HepG2 (cell line): ENCODE data around the gene SRSF7. TPM values are rescaled to one million over a fixed set of nuclear protein-coding genes. Genes with fewer than 3 reads are reported as not detected.

Experiments used
- CBX5 ChIP-seq: sonication (generic); formaldehyde crosslinking; IDR thresholded peaks from 2 replicates; pipeline ENCODE4 v1.4.0; 2020; ENCODE audit warnings: missing genetic modification reagents, borderline replicate concordance
- FOSL2 ChIP-seq: sonication (generic); formaldehyde crosslinking; IDR thresholded peaks from 2 replicates; pipeline ENCODE4 v1.4.0; 2020; ENCODE audit warnings: missing genetic modification reagents
- HOXA3 ChIP-seq: sonication (generic); formaldehyde crosslinking; IDR thresholded peaks from 2 replicates; pipeline ENCODE4 v1.5.0; 2020; ENCODE audit warnings: missing genetic modification reagents
- MIXL1 ChIP-seq: IDR thresholded peaks from 2 replicates; pipeline ENCODE4 v1.6.1; 2016
- NCOR1 ChIP-seq: fragments of 200-600 bp; sonication (generic); IDR thresholded peaks from 2 replicates; pipeline ENCODE4 v1.7.0; 2017; ENCODE audit warnings: antibody characterized with exemption, low read length, borderline replicate concordance
- SALL1 ChIP-seq: sonication (generic); formaldehyde crosslinking; IDR thresholded peaks from 2 replicates; pipeline ENCODE4 v1.8.0; 2022; ENCODE audit warnings: mild to moderate bottlenecking, missing genetic modification reagents
- XRCC5 ChIP-seq: fragments of 200-400 bp; formaldehyde crosslinking; optimal IDR thresholded peaks from 2 replicates; pipeline ENCODE3; 2017; ENCODE audit warnings: mild to moderate bottlenecking, low read length
- ZNF605 ChIP-seq: sonication (generic); formaldehyde crosslinking; IDR thresholded peaks from 2 replicates; pipeline ENCODE4 v1.8.0; 2022; ENCODE audit warnings: mild to moderate bottlenecking, missing genetic modification reagents
- ZNF615 ChIP-seq: sonication (generic); formaldehyde crosslinking; IDR thresholded peaks from 2 replicates; pipeline ENCODE4 v1.5.0; 2020; ENCODE audit warnings: mild to moderate bottlenecking, missing genetic modification reagents, borderline replicate concordance
- ZNF883 ChIP-seq: sonication (generic); formaldehyde crosslinking; IDR thresholded peaks from 2 replicates; pipeline ENCODE4 v1.5.1; 2020; ENCODE audit warnings: mild to moderate bottlenecking, missing genetic modification reagents; ENCODE audit errors: not compliant biosample characterization
- polyA plus RNA-seq, 8 experiments: library from polyadenylated mRNA; depleted of rRNA in 3 of 8; stranded (reverse) in 7 of 8; unstranded in 1 of 8; fragments of >200 nt; fragmentation: Illumina TruSeq in 4 of 8; extraction: Trizol in 4 of 8; gene quantifications; 2 replicates each; pipeline versions ENCODE4 v1.2.1 to v1.2.3, GENCODE V29; 2011 to 2016; ENCODE audit warnings: low read depth in 4 of 8, missing spikeins in 1 of 8, mixed read lengths in 1 of 8; ENCODE audit not compliant: insufficient read depth in 1 of 8
- total RNA-seq, 5 experiments: library from RNA; depleted of rRNA; stranded (reverse); fragments of >200 nt; fragmentation: Illumina TruSeq; extraction: Trizol; gene quantifications; 2 replicates each; pipeline ENCODE4 v1.2.3, GENCODE V29; 2016; ENCODE audit warnings: low read depth in 1 of 5
- TF ChIP-seq, protein P1 (sequence below): sonication (generic); formaldehyde crosslinking; IDR thresholded peaks from 2 replicates; pipeline ENCODE4 v1.4.0; 2020; ENCODE audit warnings: missing genetic modification reagents, borderline replicate concordance
- TF ChIP-seq, protein P2 (sequence below), 2 experiments: IDR thresholded peaks; 2 replicates each; pipeline ENCODE4 v1.6.1; 2011 to 2012; ENCODE audit warnings: low read length in 2 of 2, borderline replicate concordance in 1 of 2, low read depth in 1 of 2, mild to moderate bottlenecking in 1 of 2, moderate library complexity in 1 of 2
- TF ChIP-seq, protein P3 (sequence below): sonication (generic); formaldehyde crosslinking; conservative IDR thresholded peaks from 2 replicates; pipeline ENCODE4 v1.4.0; 2020; ENCODE audit warnings: mild to moderate bottlenecking, missing genetic modification reagents, moderate library complexity

The SRSF7 gene
- total and polyA plus RNA-seq, 2 of the 13 experiments (the other 11 are each of a cell fraction or from before 2014, with no cell fraction given), result 172 to 275 TPM

DNA sequence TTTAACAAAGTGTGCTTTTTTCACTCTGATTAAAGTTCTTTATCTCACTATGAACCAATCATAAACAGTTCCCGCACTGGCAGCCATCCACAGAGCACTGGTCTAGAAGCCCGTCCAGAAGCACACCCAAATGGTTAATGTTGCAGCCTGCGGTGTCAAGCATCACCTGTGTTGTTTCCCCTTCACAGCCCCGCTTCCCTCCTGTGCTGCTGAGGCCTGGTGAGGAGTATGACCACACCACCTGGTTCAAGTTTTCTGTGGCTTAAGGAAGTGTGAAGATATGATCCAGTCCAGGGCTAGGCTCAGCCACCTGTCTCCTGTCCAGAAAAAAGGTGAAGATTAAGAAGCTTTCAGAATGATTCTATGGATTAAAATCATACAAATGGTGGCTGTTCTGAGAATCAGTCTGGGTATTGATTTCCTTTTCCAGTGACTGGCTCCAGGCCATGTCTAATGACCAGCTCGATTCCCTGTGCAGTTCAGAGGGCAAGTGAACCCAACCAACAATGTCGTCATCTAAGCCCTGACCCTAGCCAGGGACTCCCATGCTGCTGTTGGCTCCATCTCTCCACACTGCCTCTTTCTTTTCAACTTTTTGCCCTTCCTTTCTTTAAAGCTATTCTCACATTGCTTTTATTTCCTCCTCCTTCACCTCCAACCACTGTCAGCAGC, 17.7 kb downstream of the SRSF7 start (continued):
- TF ChIP-seq, protein P1, sequence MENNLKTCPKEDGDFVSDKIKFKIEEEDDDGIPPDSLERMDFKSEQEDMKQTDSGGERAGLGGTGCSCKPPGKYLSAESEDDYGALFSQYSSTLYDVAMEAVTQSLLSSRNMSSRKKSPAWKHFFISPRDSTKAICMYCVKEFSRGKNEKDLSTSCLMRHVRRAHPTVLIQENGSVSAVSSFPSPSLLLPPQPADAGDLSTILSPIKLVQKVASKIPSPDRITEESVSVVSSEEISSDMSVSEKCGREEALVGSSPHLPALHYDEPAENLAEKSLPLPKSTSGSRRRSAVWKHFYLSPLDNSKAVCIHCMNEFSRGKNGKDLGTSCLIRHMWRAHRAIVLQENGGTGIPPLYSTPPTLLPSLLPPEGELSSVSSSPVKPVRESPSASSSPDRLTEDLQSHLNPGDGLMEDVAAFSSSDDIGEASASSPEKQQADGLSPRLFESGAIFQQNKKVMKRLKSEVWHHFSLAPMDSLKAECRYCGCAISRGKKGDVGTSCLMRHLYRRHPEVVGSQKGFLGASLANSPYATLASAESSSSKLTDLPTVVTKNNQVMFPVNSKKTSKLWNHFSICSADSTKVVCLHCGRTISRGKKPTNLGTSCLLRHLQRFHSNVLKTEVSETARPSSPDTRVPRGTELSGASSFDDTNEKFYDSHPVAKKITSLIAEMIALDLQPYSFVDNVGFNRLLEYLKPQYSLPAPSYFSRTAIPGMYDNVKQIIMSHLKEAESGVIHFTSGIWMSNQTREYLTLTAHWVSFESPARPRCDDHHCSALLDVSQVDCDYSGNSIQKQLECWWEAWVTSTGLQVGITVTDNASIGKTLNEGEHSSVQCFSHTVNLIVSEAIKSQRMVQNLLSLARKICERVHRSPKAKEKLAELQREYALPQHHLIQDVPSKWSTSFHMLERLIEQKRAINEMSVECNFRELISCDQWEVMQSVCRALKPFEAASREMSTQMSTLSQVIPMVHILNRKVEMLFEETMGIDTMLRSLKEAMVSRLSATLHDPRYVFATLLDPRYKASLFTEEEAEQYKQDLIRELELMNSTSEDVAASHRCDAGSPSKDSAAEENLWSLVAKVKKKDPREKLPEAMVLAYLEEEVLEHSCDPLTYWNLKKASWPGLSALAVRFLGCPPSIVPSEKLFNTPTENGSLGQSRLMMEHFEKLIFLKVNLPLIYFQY (CRISPR knock-in tag), result no peak
- peak; percentile 52; the same call in 1 of the 2 replicates for TF ChIP-seq ZNF615 (CRISPR knock-in tag)
- TF ChIP-seq, protein P2, sequence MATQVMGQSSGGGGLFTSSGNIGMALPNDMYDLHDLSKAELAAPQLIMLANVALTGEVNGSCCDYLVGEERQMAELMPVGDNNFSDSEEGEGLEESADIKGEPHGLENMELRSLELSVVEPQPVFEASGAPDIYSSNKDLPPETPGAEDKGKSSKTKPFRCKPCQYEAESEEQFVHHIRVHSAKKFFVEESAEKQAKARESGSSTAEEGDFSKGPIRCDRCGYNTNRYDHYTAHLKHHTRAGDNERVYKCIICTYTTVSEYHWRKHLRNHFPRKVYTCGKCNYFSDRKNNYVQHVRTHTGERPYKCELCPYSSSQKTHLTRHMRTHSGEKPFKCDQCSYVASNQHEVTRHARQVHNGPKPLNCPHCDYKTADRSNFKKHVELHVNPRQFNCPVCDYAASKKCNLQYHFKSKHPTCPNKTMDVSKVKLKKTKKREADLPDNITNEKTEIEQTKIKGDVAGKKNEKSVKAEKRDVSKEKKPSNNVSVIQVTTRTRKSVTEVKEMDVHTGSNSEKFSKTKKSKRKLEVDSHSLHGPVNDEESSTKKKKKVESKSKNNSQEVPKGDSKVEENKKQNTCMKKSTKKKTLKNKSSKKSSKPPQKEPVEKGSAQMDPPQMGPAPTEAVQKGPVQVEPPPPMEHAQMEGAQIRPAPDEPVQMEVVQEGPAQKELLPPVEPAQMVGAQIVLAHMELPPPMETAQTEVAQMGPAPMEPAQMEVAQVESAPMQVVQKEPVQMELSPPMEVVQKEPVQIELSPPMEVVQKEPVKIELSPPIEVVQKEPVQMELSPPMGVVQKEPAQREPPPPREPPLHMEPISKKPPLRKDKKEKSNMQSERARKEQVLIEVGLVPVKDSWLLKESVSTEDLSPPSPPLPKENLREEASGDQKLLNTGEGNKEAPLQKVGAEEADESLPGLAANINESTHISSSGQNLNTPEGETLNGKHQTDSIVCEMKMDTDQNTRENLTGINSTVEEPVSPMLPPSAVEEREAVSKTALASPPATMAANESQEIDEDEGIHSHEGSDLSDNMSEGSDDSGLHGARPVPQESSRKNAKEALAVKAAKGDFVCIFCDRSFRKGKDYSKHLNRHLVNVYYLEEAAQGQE (IDR thresholded peaks at IDR 0.05; ENCODE audit: borderline replicate concordance in 1 of 2, low read depth in 1 of 2, low read length in 2 of 2), result no peak
- TF ChIP-seq CBX5 (CRISPR knock-in tag), result no peak
- TF ChIP-seq, protein P3, sequence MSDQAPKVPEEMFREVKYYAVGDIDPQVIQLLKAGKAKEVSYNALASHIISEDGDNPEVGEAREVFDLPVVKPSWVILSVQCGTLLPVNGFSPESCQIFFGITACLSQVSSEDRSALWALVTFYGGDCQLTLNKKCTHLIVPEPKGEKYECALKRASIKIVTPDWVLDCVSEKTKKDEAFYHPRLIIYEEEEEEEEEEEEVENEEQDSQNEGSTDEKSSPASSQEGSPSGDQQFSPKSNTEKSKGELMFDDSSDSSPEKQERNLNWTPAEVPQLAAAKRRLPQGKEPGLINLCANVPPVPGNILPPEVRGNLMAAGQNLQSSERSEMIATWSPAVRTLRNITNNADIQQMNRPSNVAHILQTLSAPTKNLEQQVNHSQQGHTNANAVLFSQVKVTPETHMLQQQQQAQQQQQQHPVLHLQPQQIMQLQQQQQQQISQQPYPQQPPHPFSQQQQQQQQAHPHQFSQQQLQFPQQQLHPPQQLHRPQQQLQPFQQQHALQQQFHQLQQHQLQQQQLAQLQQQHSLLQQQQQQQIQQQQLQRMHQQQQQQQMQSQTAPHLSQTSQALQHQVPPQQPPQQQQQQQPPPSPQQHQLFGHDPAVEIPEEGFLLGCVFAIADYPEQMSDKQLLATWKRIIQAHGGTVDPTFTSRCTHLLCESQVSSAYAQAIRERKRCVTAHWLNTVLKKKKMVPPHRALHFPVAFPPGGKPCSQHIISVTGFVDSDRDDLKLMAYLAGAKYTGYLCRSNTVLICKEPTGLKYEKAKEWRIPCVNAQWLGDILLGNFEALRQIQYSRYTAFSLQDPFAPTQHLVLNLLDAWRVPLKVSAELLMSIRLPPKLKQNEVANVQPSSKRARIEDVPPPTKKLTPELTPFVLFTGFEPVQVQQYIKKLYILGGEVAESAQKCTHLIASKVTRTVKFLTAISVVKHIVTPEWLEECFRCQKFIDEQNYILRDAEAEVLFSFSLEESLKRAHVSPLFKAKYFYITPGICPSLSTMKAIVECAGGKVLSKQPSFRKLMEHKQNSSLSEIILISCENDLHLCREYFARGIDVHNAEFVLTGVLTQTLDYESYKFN (CRISPR knock-in tag), result peak; percentile 66
- peak; percentile 52; the same call in 1 of the 2 replicates for TF ChIP-seq ZNF605 (CRISPR knock-in tag)
- peak; percentile 21; the same call in 1 of the 2 replicates for TF ChIP-seq NCOR1
- TF ChIP-seq SALL1 (CRISPR knock-in tag), result peak; percentile 63
- TF ChIP-seq ZNF883 (CRISPR knock-in tag), result no peak
- no peak for TF ChIP-seq XRCC5
- peak; percentile 47; the same call in 1 of the 2 replicates for TF ChIP-seq MIXL1 (CRISPR knock-in tag)
- peak; percentile 75; the same call in 1 of the 2 replicates for TF ChIP-seq HOXA3 (CRISPR knock-in tag)
- 0 out of 2 replicates have a peak, but pooled peaks have one; percentile 27 for TF ChIP-seq FOSL2 (CRISPR knock-in tag)
